ENCODE results near the gene PTGDR.

The PTGDR gene

GRCh38 chr14:52267501-52268278 is at the start of gene PTGDR:
TSS of gene PTGDR (plus strand) at chr14:52267698. CDS start at chr14:52267815, 117 bp downstream.
- DNase-seq = no peak

GRCh38 chr14:52219488-52220084 is 47.9 kb upstream of the PTGDR start:
- no peak for DNase-seq

- DNase-seq = no peak
These were observed 46.3 kb upstream of the PTGDR start for GRCh38 chr14:52220924-52221811.

- no peak for DNase-seq
These were observed 44.6 kb upstream of the PTGDR start for GRCh38 chr14:52222901-52223300.

- DNase-seq = peak; percentile 1
These were observed 39.8 kb upstream of the PTGDR start for GRCh38 chr14:52227619-52228222.

GRCh38 chr14:52233693-52234092 is 33.8 kb upstream of the PTGDR start:
- no peak for DNase-seq

GRCh38 chr14:52235434-52235833 is 32.1 kb upstream of the PTGDR start:
- DNase-seq = no peak

GRCh38 chr14:52235866-52236510 is 31.5 kb upstream of the PTGDR start:
- peak; percentile 91 for DNase-seq

GRCh38 chr14:52238682-52239081 is 28.8 kb upstream of the PTGDR start:
- no peak for DNase-seq

GRCh38 chr14:52240623-52241022 is 26.9 kb upstream of the PTGDR start:
- DNase-seq = no peak

GRCh38 chr14:52241087-52241793 is 26.3 kb upstream of the PTGDR start:
- DNase-seq = no peak

GRCh38 chr14:52244328-52244727 is 23.2 kb upstream of the PTGDR start:
- DNase-seq = no peak

- DNase-seq = no peak
These were observed 22.5 kb upstream of the PTGDR start for GRCh38 chr14:52244997-52245396.

- DNase-seq = no peak
These were observed 19.4 kb upstream of the PTGDR start for GRCh38 chr14:52248057-52248456.

- DNase-seq = no peak
These were observed 15.8 kb upstream of the PTGDR start for GRCh38 chr14:52251724-52252123.

GRCh38 chr14:52253503-52253902 is 14.0 kb upstream of the PTGDR start:
- peak; percentile 5 for DNase-seq

GRCh38 chr14:52254086-52254485 is 13.4 kb upstream of the PTGDR start:
- no peak for DNase-seq

GRCh38 chr14:52258783-52259182 is 8.7 kb upstream of the PTGDR start:
- DNase-seq = no peak

GRCh38 chr14:52259434-52259833 is 8.1 kb upstream of the PTGDR start:
- DNase-seq = no peak

GRCh38 chr14:52262600-52262999 is 4.9 kb upstream of the PTGDR start:
- DNase-seq = no peak

- DNase-seq = no peak
These were observed 4.3 kb upstream of the PTGDR start for GRCh38 chr14:52263190-52263589.

GRCh38 chr14:52265253-52265652 is 2.2 kb upstream of the PTGDR start:
- no peak for DNase-seq

All from NCI-H82 (cell line).